NCI-H1694 (cell line): Measurements from ENCODE around the gene CYYR1.

ENCODE experiments used
- DNase-seq: peaks from one replicate; lab custom pipeline; 2025; lab: John Stamatoyannopoulos, UW

The CYYR1 gene

GRCh38 chr21:26433386-26433785 lies 139.7 kb downstream of the CYYR1 start:
- no peak for DNase-seq

DNA sequence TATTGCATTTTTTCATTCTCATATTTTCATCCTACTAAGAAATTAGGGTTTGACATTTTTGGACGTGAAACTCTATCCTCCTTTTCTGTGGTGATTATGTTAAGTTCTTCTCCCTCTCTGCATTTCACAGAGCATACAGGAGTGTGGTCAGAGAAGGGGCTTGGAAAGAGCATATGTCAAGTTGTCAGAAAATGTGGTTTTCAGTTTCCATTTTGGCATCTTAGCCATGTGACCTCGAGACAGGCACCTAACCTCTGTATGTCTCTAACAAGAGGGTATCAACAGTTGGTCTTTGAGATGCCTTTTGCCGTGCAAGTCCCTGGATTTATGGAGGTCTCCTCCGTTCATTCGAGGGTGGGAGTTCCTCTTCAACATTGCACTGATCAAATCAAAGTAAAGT lies 140.7 kb downstream of the CYYR1 start:
- no peak for DNase-seq

GRCh38 chr21:26425576-26425975 lies 147.5 kb downstream of the CYYR1 start:
- DNase-seq = no peak

- DNase-seq = no peak
Observed at GRCh38 chr21:26423511-26423910, 149.6 kb downstream of the CYYR1 start.

DNA sequence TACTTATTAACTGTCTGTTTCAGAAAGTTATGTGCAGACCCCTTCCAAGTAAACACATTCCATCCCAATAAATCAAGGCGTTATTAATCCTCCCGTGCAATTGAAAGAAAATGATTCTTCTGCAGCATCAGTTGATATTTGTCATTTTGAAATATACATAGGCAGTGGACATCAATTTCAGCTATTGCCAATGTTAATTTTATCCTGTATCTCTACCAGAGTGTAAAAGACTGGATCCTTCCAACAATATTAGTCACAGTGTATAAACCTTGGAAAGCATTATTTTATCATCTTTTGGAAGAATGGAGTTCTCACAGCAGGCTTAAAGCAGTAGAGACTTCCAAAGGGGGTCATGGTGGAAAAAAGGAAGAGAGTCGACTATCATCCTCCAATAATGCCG lies 150.4 kb downstream of the CYYR1 start:
- no peak for DNase-seq

DNA sequence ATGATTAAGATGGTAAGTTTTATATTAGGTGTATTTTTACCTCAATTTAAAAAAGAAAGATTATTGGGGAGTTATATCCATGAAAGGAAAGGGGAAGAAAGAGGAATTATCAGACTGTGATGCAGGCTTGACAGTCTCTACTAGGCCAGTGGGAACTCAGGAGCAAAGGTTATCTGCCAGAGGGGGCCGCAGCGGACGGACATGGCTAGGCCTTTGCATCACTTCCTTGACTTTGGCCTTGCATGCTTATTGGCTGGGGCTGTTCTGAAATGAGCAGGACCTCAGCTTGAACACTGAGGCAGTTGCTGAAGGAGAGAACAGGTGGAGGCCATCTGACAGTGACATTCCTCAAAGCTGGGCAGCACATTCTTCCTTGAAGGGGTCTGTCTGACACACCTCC lies 150.9 kb downstream of the CYYR1 start:
- no peak for DNase-seq

DNA sequence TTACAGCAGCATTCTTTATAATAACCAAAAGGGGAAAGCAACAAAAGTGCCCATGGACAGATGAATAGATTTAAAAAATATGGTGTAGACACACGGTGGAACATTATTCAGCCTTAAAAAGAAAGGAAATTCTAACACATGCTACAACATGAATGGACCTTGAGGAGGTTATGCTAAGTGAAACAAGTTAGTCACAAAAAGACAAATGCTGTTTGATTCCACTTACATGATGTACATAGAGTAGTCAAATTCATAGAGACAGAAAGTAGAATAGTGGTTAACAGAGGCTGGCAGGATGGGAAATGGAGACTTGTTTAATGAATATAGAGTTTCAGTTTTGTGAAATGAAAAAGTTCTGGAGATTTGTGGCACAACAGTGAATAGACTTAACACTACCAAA lies 151.4 kb downstream of the CYYR1 start:
- no peak for DNase-seq
